Sigmoid colon (tissue), 7 donors: ENCODE data around the gene NTN1. TPM values are rescaled to one million over a fixed set of nuclear protein-coding genes. Genes with fewer than 3 reads are reported as not detected.

Experiments used
- DNase-seq: peaks from one replicate; pipeline ENCODE4 v3.0.0-alpha.2; 2019
- H3K27ac ChIP-seq, 4 donors: fragments of 200-600 bp; sonication (generic); one replicate each; pipeline ENCODE4 v1.5.1; 2016 to 2019; ENCODE audit warnings: mild to moderate bottlenecking in 1 of 4
- H3K27me3 ChIP-seq, 3 donors: fragments of 200-600 bp; sonication (generic); one replicate each; pipeline ENCODE4 v1.5.1; 2019; ENCODE audit warnings: mild to moderate bottlenecking in 1 of 3
- H3K36me3 ChIP-seq, 4 donors: fragments of 200-600 bp; sonication (generic); one replicate each; pipeline ENCODE4 v1.5.1; 2016 to 2019
- H3K4me1 ChIP-seq, 4 donors: fragments of 200-600 bp; sonication (generic); one replicate each; pipeline ENCODE4 v1.5.1; 2017 to 2019
- H3K4me3 ChIP-seq, 4 donors: fragments of 200-600 bp; sonication (generic); one replicate each; pipeline ENCODE4 v1.5.1; 2017 to 2019; ENCODE audit warnings: mild to moderate bottlenecking in 2 of 4, moderate library complexity in 1 of 4
- H3K9me3 ChIP-seq, 4 donors: fragments of 200-600 bp in 3 of 4; sonication (generic) in 3 of 4; one replicate each; pipeline versions ENCODE4 v1.5.1 to v1.6.1; 2013 to 2019
- CTCF ChIP-seq, 4 experiments: fragments of 450-650 bp in 3 of 4; fragments of 200-600 bp in 1 of 4; IDR thresholded peaks; one replicate each; pipeline ENCODE4 v1.5.1; 2016 to 2019; ENCODE audit warnings: antibody characterized with exemption in 4 of 4, mild to moderate bottlenecking in 3 of 4, moderate library complexity in 2 of 4
- EP300 ChIP-seq, 4 donors: sonication (generic); formaldehyde crosslinking; IDR thresholded peaks; one replicate each; pipeline ENCODE4 v1.6.1; 2017; ENCODE audit warnings: antibody characterized with exemption in 4 of 4
- POLR2A ChIP-seq, 2 donors: fragments of 450-650 bp; IDR thresholded peaks; one replicate each; pipeline ENCODE4 v1.6.1; 2016; ENCODE audit warnings: antibody characterized with exemption in 2 of 2, mild to moderate bottlenecking in 2 of 2, moderate library complexity in 2 of 2
- POLR2AphosphoS5 ChIP-seq, 4 donors: sonication (generic); formaldehyde crosslinking; IDR thresholded peaks; one replicate each; pipeline ENCODE4 v1.6.1; 2017; ENCODE audit warnings: antibody characterized with exemption in 4 of 4
- WGBS, 2 donors: extraction: QIAGEN DNeasy Blood & Tissue Kit; methylation state at CpG; one replicate each; pipeline ENCODE4 v1.1.7; 2013; 5-methylcytosine and 5-hydroxymethylcytosine counted together
- intact Hi-C: fragments of 100-400 bp; cut with DNase I; formaldehyde crosslinking; loops from one replicate; pipeline ENCODE4 v1.15.1; 2023
- polyA plus RNA-seq, 3 donors: library from polyadenylated mRNA; stranded (reverse); fragments of 200-250 nt; gene quantifications; one replicate each; pipeline ENCODE4 v1.2.3, GENCODE V29; 2013
- total RNA-seq, 4 donors: library from RNA; depleted of rRNA; stranded (reverse); fragments of >200 nt; gene quantifications; one replicate each; pipeline ENCODE4 v1.1.0, GENCODE V29; 2016
- donor health status: healthy with polysubstance abuse.
- donor health status: Bipolar disorder and iron deficiency.
- donor health status: healthy.

Gene NTN1
- total and polyA plus RNA-seq, 7 donors: 0.69 to 20.3 (median 10.5) TPM

- intact Hi-C loops: no loop called here
- no peak for DNase-seq
- no peak for TF ChIP-seq POLR2A (IDR thresholded peaks at IDR 0.05)
- no peak for TF ChIP-seq CTCF (IDR thresholded peaks at IDR 0.05)
- no peak for TF ChIP-seq EP300 (IDR thresholded peaks at IDR 0.05)
- no peak for TF ChIP-seq POLR2AphosphoS5 (IDR thresholded peaks at IDR 0.05)
- Histone ChIP-seq H3K36me3 (no peaks in the 10 kb centered on the region), H3K4me1 (peaks cover 0 to 14% (median 8%) of the 10 kb centered on the region in 4 donors), H3K9me3 (no peaks in the 10 kb centered on the region), H3K4me3 (no peak overlapping the region), H3K27me3 (no peaks in the 10 kb centered on the region), H3K27ac (peak overlapping the region in 1 of 4 donors; percentile 84)
- 76 to 87% methylated on average over 15 of the region's 15 CpGs for WGBS, 2 donors
Measured at GRCh38 chr17:9230346-9230745, 209.0 kb downstream of the NTN1 start.

GRCh38 chr17:9230861-9231260 is 209.6 kb downstream of the NTN1 start:
- H3K4me1 ChIP-seq: peaks cover 0 to 14% (median 8%) of the 10 kb centered on the region in 4 donors

GRCh38 chr17:9231449-9232154 is 210.3 kb downstream of the NTN1 start:
- H3K4me3 ChIP-seq: no peak overlapping the region
- H3K36me3 ChIP-seq: no peaks in the 10 kb centered on the region
- peak overlapping the region in 1 of 4 donors; percentile 32 for H3K27ac ChIP-seq
- DNase-seq: no peak
- peaks cover 0 to 14% (median 8%) of the 10 kb centered on the region in 4 donors for H3K4me1 ChIP-seq
- intact Hi-C loops: no loop called here
- TF ChIP-seq POLR2AphosphoS5 (IDR thresholded peaks at IDR 0.05) (no peak), POLR2A (IDR thresholded peaks at IDR 0.05) (no peak), CTCF (IDR thresholded peaks at IDR 0.05) (no peak), EP300 (IDR thresholded peaks at IDR 0.05) (no peak)
- 85 to 88% methylated on average over 23 of the region's 23 CpGs for WGBS, 2 donors
- no peaks in the 10 kb centered on the region for H3K27me3 ChIP-seq
- H3K9me3 ChIP-seq: no peaks in the 10 kb centered on the region

More at GRCh38 chr17:9230861-9231260, 209.6 kb downstream of the NTN1 start:
- no peak for TF ChIP-seq POLR2A (IDR thresholded peaks at IDR 0.05)
- TF ChIP-seq POLR2AphosphoS5 (IDR thresholded peaks at IDR 0.05): no peak
- no peak for TF ChIP-seq EP300 (IDR thresholded peaks at IDR 0.05)
- no peak for TF ChIP-seq CTCF (IDR thresholded peaks at IDR 0.05)
- DNase-seq: no peak
- H3K36me3 ChIP-seq: no peaks in the 10 kb centered on the region
- H3K9me3 ChIP-seq: no peaks in the 10 kb centered on the region
- no peak overlapping the region for H3K27ac ChIP-seq
- WGBS, 2 donors: 95 to 96% methylated on average over 11 of the region's 11 CpGs
- no peaks in the 10 kb centered on the region for H3K27me3 ChIP-seq
- no peak overlapping the region for H3K4me3 ChIP-seq
- intact Hi-C loops: no loop called here

- Histone ChIP-seq H3K4me3 (no peak overlapping the region), H3K4me1 (peaks cover 0 to 14% (median 8%) of the 10 kb centered on the region in 4 donors), H3K27me3 (no peaks in the 10 kb centered on the region), H3K36me3 (no peaks in the 10 kb centered on the region), H3K27ac (peak overlapping the region in 1 of 4 donors; percentile 32), H3K9me3 (no peaks in the 10 kb centered on the region)
- 85 to 91% methylated on average over 6 of the region's 6 CpGs for WGBS, 2 donors
- DNase-seq: no peak
- TF ChIP-seq POLR2AphosphoS5 (IDR thresholded peaks at IDR 0.05) (no peak), CTCF (IDR thresholded peaks at IDR 0.05) (no peak), POLR2A (IDR thresholded peaks at IDR 0.05) (no peak), EP300 (IDR thresholded peaks at IDR 0.05) (no peak)
- intact Hi-C loops: no loop called here
Measured at GRCh38 chr17:9232155-9232475, 210.8 kb downstream of the NTN1 start.
